ENCODE data around the gene SIL1.

GRCh38 chr5:139222346-139222745 lies 24.2 kb upstream of the SIL1 start:
- TF ChIP-seq CTCF (optimal IDR thresholded peaks at IDR 0.05 in 1 of 3, IDR thresholded peaks at IDR 0.05 in 1 of 3, conservative IDR thresholded peaks at IDR 0.05 in 1 of 3; ENCODE audit: extremely low read depth in 1 of 3, insufficient read depth in 2 of 3, low read length in 3 of 3) (no peak), EZH2 (IDR thresholded peaks at IDR 0.05; ENCODE audit: low read length) (no peak)
